Neural cell (in vitro differentiated cells): ENCODE results near the gene DCX.

Source experiments
- MXI1 ChIP-seq: fragments of 450-650 bp; conservative IDR thresholded peaks from 2 replicates; pipeline ENCODE4 v1.6.1; 2014; ENCODE audit warnings: antibody characterized with exemption, mild to moderate bottlenecking; ENCODE audit not compliant: poor library complexity, severe bottlenecking
- TF ChIP-seq, protein P1 (sequence below): fragments of 450-650 bp; IDR thresholded peaks from 2 replicates; pipeline ENCODE4 v1.5.1; 2014; ENCODE audit warnings: antibody characterized with exemption, mild to moderate bottlenecking, moderate library complexity; ENCODE audit not compliant: poor library complexity, severe bottlenecking

DNA sequence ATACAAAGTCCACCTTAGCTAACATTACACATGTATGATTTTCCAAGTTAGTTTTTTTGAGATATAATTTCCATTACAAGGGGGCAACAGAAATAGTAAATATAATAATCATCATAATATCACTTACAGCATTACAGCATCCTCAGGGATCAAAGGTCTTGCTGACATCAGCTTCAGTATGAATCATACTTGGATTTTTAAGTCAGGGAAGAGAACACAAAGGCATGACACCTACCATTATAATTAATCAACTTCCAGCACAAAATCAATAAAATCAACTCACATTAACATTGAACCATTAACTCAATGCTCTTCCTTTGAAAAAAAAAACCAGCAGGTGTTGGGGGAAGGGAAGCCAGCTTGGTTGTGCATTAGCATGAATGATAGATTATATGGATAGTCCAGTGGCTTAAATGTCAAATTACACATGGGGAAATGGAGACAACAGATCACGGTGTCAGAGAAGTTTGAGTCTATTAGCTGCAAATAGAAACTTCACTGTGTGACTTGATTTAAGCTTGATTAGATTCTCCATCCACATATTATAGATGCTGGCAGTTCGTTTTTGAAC is 74.8 kb downstream of the DCX start:
- no peak for TF ChIP-seq MXI1
- TF ChIP-seq, protein P1, sequence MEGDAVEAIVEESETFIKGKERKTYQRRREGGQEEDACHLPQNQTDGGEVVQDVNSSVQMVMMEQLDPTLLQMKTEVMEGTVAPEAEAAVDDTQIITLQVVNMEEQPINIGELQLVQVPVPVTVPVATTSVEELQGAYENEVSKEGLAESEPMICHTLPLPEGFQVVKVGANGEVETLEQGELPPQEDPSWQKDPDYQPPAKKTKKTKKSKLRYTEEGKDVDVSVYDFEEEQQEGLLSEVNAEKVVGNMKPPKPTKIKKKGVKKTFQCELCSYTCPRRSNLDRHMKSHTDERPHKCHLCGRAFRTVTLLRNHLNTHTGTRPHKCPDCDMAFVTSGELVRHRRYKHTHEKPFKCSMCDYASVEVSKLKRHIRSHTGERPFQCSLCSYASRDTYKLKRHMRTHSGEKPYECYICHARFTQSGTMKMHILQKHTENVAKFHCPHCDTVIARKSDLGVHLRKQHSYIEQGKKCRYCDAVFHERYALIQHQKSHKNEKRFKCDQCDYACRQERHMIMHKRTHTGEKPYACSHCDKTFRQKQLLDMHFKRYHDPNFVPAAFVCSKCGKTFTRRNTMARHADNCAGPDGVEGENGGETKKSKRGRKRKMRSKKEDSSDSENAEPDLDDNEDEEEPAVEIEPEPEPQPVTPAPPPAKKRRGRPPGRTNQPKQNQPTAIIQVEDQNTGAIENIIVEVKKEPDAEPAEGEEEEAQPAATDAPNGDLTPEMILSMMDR, result no peak
